Superior temporal gyrus (tissue), 1 donor: ENCODE measurements around the gene AHRR.

ENCODE experiments used
- DNase-seq: peaks from one replicate; pipeline ENCODE4 v3.0.0-alpha.2; 2016; ENCODE audit errors: extremely low spot score

Gene AHRR

GRCh38 chr5:442335-443238 lies 121.1 kb downstream of the AHRR start, which contains the start of gene EXOC3:
Gene EXOC3 (plus strand): TSS chr5:443176. CDS start chr5:446206, 3,030 bp downstream.
- peak; percentile 71 for DNase-seq

GRCh38 chr5:443239-444151 lies 122.0 kb downstream of the AHRR start:
- no peak for DNase-seq

- DNase-seq = no peak
Observed at GRCh38 chr5:444226-444625, 122.7 kb downstream of the AHRR start.

GRCh38 chr5:445591-445990 lies 124.1 kb downstream of the AHRR start:
- no peak for DNase-seq

GRCh38 chr5:446066-446882 lies 124.8 kb downstream of the AHRR start:
- DNase-seq = no peak

- DNase-seq = peak; percentile 72
Observed at GRCh38 chr5:446883-447263, 125.4 kb downstream of the AHRR start.

- no peak for DNase-seq
Observed at GRCh38 chr5:447501-447900, 126.0 kb downstream of the AHRR start.

- peak; percentile 29 for DNase-seq
Observed at GRCh38 chr5:448061-448765, 126.7 kb downstream of the AHRR start.

- no peak for DNase-seq
Observed at GRCh38 chr5:448766-449090, 127.2 kb downstream of the AHRR start.

- no peak for DNase-seq
Observed at GRCh38 chr5:449151-449550, 127.6 kb downstream of the AHRR start.

GRCh38 chr5:451587-452458 lies 130.3 kb downstream of the AHRR start:
- no peak for DNase-seq

- no peak for DNase-seq
Observed at GRCh38 chr5:452978-453710, 131.6 kb downstream of the AHRR start.

- no peak for DNase-seq
Observed at GRCh38 chr5:453725-454481, 132.4 kb downstream of the AHRR start.

GRCh38 chr5:454936-455335 lies 133.4 kb downstream of the AHRR start:
- no peak for DNase-seq

- DNase-seq = no peak
Observed at GRCh38 chr5:455806-456205, 134.3 kb downstream of the AHRR start.

GRCh38 chr5:456351-457194 lies 135.1 kb downstream of the AHRR start:
- no peak for DNase-seq

- DNase-seq = no peak
Observed at GRCh38 chr5:457195-457961, 135.9 kb downstream of the AHRR start.
